Measurements from ENCODE around the gene TTC16.

GRCh38 chr9:127693143-127693542 is 22.7 kb upstream of the TTC16 start:
- TF ChIP-seq CTCF (IDR thresholded peaks at IDR 0.05) (no peak), POLR2A (IDR thresholded peaks at IDR 0.05) (no peak)
